Activated T-cell treated with anti-CD3 and anti-CD28 coated beads, Interleukin-2, amount 50 U/mL, for 4 hours (primary cell): Measurements from ENCODE around the gene WNT5A. TPM values are rescaled to one million over a fixed set of nuclear protein-coding genes. Genes with fewer than 3 reads are reported as not detected.
"Not testable (repeated sequence)": the region's sequence is repeated elsewhere in the genome, so short reads cannot be mapped to it uniquely, and the experiment has no call there.

Source experiments
- ATAC-seq, 2 donors: fragments of 200-7000 bp; cut with Tn5 transposase; one replicate each; pipeline ENCODE4 v1.10.0; 2021
- DNase-seq: peaks from one replicate; pipeline ENCODE4 v3.0.0-alpha.2; 2020
- H3K27me3 Mint-ChIP-seq: one replicate; pipeline ENCODE4 v1.8.0; 2021; ENCODE audit warnings: low read depth, mixed read lengths
- H3K36me3 Mint-ChIP-seq: one replicate; pipeline ENCODE4 v1.8.0; 2022; ENCODE audit warnings: mixed read lengths; ENCODE audit not compliant: insufficient read depth
- H3K4me1 Mint-ChIP-seq: one replicate; pipeline ENCODE4 v1.8.0; 2021; ENCODE audit warnings: low read depth, mixed read lengths
- H3K4me3 Mint-ChIP-seq: one replicate; pipeline ENCODE4 v1.8.0; 2021; ENCODE audit warnings: mild to moderate bottlenecking, moderate library complexity, mixed read lengths
- H3K9me3 Mint-ChIP-seq: one replicate; pipeline ENCODE4 v1.8.0; 2021; ENCODE audit warnings: mixed read lengths
- total RNA-seq, 3 donors: library from RNA; stranded (reverse); gene quantifications; one replicate each; pipeline ENCODE4 v1.2.1, GENCODE V29; 2021

Gene WNT5A
- total RNA-seq, 3 donors from 2014 or later: 0.28 to 0.41 TPM; not detected in 1

DNA sequence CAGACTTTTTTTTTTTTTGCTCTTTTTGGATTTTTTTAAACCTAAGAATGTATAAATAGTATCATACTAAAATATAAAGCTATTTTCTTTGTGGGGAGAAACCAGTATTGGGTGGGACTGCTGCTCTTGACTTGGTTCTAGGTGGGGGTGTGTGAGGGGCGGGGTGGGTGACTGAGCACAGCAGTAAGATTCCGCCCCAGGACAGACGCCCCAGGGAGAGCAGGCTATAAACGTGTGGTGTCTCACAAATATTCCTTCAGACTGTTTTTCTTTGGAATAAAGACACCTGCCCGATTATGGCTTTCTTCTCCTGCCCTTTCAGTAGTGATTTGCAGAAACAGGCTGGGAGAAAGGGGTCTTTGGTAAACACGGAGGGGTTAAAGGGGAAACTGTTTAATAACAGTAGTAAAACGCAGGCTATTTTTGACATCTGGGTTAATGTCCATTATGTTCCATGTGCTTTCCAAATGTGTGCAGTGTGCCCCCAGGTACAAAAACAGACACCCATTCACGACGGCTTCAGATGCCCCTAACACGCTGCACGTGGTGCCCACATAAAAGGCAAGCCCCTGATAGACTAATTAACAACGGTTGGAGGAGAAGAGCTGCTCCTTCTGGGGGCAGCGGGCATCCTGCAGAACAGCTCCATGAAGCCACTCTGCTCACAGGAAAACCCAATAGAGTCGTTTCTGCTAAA, 28.6 kb upstream of the WNT5A start:
- Mint-ChIP-seq H3K4me1 (no peaks in the 10 kb centered on the region), H3K36me3 (no peaks in the 10 kb centered on the region), H3K4me3 (no peak overlapping the region)

DNA sequence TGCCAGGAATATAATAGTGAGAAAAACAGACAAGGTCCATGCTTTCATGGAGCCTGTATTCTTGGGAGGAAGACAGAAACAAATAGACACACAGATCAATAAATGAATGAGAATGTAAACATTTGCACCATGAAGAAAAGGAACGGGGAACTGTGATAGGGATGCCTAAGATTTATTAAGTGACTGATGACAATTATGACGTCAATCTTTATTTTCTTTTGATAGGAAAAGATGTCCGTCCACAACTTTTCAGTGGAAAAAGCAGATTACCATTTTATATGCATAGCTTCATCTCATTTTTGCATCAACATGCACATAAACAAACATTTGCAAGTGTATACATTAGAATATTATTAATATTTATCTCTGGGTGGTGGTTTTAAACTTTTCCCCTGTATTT, 27.9 kb upstream of the WNT5A start:
- Mint-ChIP-seq H3K9me3 (no peaks in the 10 kb centered on the region), H3K4me1 (no peaks in the 10 kb centered on the region), H3K27me3 (peaks cover 2% of the 10 kb centered on the region), H3K4me3 (no peak overlapping the region), H3K36me3 (no peaks in the 10 kb centered on the region)
- ATAC-seq (no peak), DNase-seq (no peak)

More for the DNA sequence above, 28.6 kb upstream of the WNT5A start:
- ATAC-seq: no peak
- H3K9me3 Mint-ChIP-seq: no peaks in the 10 kb centered on the region
- peaks cover 2% of the 10 kb centered on the region for H3K27me3 Mint-ChIP-seq
- no peak for DNase-seq

DNA sequence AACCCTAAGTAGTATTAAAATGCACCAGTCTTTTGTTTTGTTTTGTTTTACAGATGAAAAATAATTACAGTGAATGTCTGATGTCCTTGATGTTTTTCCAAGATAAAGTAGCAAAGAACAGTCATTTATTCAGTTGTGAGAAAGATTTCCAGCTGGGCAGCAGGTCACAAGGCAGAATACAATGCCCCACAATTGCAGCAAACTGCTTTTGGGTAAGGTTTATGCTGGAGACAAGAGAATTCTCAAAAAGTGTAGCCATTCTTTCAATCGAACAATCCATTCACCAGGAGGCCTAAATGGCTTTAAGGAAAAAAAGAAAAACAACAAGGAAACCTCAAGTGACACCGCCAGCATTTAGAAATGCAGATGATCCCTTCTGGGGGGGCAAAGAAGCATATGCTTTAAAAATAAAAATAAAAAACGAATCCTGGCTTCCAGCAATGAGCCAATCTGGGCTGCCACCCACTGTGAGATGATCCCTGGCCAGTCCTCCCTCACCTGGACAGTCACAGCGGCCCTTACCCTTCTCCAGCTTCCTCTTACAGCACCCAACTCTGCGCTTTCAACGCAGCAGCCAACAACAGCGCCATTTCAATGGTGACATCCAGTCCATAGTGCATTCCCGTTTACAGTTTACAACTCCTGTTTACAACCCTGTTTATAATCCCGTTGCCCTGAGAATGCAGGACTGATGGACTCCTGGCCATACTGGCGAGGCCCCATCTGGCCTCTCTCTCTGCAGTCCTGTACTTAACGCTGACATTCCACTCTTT, 25.7 kb upstream of the WNT5A start:
- ATAC-seq (no peak), DNase-seq (no peak)
- H3K9me3 Mint-ChIP-seq: no peaks in the 10 kb centered on the region
- peaks cover 2% of the 10 kb centered on the region for H3K27me3 Mint-ChIP-seq
- no peaks in the 10 kb centered on the region for H3K4me1 Mint-ChIP-seq
- no peaks in the 10 kb centered on the region for H3K36me3 Mint-ChIP-seq
- H3K4me3 Mint-ChIP-seq: no peak overlapping the region

DNA sequence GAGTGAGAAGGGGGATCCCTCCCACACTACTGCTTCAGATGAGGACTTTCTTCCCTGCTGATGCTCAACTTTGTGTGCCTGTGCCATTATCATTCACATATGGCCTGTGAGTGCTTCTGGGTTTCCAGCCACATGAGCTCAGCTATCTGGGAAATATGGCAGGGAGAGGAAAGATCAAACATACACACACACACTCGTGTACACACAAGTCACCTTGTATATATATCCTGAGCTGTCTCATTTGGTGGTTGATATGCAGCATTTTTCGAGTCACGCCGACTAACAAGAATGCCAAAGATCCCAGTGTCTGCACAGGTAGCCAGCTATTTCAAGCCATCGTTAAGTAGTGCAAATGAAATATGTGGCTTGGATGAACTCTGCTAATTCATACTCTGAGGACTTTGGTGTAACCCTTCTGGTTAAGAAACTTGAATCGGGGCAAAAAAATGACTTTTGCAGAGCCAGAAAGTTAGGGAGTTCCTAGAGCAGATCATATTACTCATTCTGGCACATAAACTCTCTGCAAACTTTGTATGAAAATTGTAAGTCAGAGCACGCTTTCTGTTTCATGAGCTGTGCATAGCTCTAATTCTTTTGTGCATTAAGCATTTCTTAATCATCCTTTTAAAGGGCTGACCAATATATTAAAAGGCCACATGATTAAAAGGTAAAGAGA, 24.9 kb upstream of the WNT5A start:
- no peaks in the 10 kb centered on the region for H3K9me3 Mint-ChIP-seq
- no peak for ATAC-seq
- H3K36me3 Mint-ChIP-seq: no peaks in the 10 kb centered on the region
- H3K4me1 Mint-ChIP-seq: no peaks in the 10 kb centered on the region
- peaks cover 2% of the 10 kb centered on the region for H3K27me3 Mint-ChIP-seq
- H3K4me3 Mint-ChIP-seq: no peak overlapping the region
- DNase-seq: no peak

DNA sequence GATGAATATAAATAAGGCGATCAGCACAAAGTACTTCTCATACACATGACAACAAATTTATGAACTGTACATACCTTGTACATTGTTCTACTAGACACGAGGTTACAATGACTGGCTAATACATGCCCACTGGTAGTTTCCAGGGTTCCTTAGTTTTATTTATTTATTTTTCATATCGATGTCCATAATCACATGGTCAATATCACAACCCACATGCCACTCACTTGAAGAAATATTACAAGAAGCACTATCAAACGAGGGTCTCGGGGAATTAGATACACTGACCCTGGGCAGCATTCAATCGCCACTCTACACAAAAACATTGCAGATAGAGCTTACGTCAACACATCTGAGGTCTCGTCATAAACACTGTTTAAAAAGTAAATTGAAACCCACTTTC, 21.2 kb upstream of the WNT5A start:
- Mint-ChIP-seq H3K4me1 (no peaks in the 10 kb centered on the region), H3K4me3 (no peak overlapping the region), H3K36me3 (no peaks in the 10 kb centered on the region)

DNA sequence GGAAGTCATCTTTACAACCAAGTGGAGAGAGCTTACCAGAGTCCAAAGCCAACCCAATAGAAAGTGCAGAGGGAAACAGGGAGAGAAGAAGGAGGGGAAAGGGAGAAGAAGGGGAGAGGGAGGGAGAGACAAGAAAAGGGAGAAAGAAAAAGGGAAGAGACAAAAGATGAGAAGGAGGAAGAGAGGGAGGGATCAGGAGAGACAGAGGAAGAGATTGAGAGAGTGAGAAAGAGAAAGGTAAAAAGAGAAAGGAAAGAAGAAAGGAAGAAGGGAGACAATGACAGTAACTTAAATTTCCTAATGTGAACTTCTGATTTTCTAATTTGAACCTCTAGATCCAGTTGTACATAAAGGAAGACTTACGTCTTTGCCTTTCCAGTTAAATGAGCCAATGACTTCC, 20.7 kb upstream of the WNT5A start:
- H3K4me1 Mint-ChIP-seq: no peaks in the 10 kb centered on the region

More for the DNA sequence above, 21.2 kb upstream of the WNT5A start:
- DNase-seq (no peak), ATAC-seq (no peak)
- H3K9me3 Mint-ChIP-seq: no peaks in the 10 kb centered on the region
- H3K27me3 Mint-ChIP-seq: no peaks in the 10 kb centered on the region

DNA sequence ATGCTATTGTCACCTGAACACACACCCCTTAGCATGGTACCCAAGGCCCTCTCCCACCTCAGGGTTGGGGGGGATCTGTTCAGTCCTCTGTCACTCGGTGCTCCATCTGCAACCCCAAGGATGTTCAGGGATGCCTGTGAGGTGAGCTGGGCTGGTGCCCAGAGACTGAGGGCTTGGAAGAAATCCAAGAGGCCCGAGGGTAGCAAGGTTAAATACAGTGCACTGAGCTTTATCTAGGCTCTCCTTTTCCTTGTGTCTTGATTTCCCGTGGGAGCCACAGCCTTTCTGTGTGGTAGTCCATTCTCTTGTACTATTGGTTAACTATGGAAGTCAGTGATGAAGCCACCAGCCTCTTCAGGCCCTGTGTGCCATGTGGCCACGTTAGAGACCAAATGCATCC, 18.7 kb upstream of the WNT5A start:
- Mint-ChIP-seq H3K9me3 (no peaks in the 10 kb centered on the region), H3K36me3 (no peaks in the 10 kb centered on the region), H3K27me3 (no peaks in the 10 kb centered on the region), H3K4me1 (no peaks in the 10 kb centered on the region), H3K4me3 (no peak overlapping the region)
- DNase-seq: no peak
- no peak for ATAC-seq

More for the DNA sequence above, 20.7 kb upstream of the WNT5A start:
- no peak overlapping the region for H3K4me3 Mint-ChIP-seq
- H3K27me3 Mint-ChIP-seq: no peaks in the 10 kb centered on the region
- DNase-seq (no peak), ATAC-seq (no peak)
- no peaks in the 10 kb centered on the region for H3K36me3 Mint-ChIP-seq
- no peaks in the 10 kb centered on the region for H3K9me3 Mint-ChIP-seq

DNA sequence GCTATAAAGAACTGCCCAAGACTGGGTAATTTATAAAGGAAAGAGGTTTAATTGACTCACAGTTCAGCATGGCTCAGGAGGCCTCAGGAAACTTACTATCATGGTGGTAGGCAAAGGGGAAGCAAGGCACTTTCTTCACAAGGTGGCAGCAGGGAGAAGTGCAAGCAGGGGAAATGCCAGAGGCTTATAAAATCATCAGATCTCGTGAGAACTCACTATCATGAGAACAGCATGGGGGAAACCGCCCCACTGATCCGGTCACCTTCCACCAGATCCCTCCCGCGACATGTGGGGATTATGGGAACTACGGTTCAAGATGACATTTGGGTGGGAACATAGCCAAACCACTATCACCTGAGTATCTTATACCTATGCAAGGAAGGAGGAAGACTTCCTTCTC, 18.0 kb upstream of the WNT5A start:
- not testable (repeated sequence) for H3K4me3 Mint-ChIP-seq, H3K27me3 Mint-ChIP-seq, DNase-seq, H3K36me3 Mint-ChIP-seq, H3K9me3 Mint-ChIP-seq, ATAC-seq, H3K4me1 Mint-ChIP-seq

DNA sequence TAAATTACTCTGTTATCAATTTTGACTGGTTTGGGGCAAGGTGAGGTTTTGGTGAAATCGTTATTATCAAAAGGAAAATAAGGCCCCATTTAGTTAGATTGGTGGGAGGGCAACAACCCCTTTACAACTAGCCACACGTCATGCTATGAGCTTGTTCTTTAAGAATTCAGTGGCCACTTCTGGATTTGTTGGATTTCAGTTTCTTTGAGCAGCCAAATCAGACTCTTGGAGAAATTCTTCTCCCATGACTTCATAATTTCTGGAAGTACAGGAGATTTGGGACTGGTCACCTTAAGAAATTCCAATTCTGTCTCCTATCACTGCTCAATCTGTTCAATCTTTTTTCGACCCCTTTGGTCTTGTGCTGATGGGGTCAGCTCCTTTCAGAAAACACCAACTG, 14.8 kb upstream of the WNT5A start:
- Mint-ChIP-seq H3K4me1 (no peaks in the 10 kb centered on the region), H3K9me3 (no peaks in the 10 kb centered on the region), H3K36me3 (no peaks in the 10 kb centered on the region), H3K27me3 (no peaks in the 10 kb centered on the region), H3K4me3 (no peak overlapping the region)
- no peak for ATAC-seq
- DNase-seq: no peak

DNA sequence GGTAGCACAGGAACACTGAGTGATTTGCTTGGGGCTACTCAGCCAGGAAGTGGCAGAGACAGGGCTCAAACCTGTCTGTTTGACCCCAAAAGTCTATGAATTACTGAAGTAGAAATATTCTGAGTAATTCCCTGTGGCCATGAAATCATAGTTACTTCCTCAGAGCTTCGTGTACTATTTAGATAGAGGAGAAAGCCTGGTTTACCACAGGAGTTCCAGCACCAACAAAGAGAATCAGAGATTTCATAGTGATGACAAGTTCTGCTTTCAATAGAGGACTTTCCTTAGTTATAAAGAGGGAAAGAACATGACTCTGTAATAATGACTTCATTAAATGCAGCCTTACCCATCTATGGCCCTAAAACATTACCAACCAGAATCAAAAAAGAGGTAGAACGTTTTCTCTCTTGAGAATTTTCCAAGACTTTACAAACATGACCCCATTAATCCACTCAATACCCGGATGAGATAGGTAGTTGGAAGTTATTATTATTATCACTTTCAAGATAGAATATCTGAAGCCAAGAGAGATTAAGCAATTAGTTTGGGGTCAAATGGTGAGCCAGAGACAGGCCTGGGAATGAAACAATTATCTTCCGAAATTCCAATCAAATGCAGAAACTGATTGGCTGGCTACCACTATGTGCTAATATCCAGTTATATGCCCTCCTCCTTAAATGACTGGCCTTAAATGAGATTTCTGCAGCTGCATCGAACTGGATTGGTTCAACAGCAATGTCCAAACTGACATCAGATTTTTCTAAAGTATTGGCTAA, 13.6 kb upstream of the WNT5A start:
- Mint-ChIP-seq H3K4me1 (no peaks in the 10 kb centered on the region), H3K9me3 (no peaks in the 10 kb centered on the region), H3K36me3 (no peaks in the 10 kb centered on the region), H3K27me3 (no peaks in the 10 kb centered on the region), H3K4me3 (no peak overlapping the region)
- ATAC-seq: no peak
- no peak for DNase-seq

DNA sequence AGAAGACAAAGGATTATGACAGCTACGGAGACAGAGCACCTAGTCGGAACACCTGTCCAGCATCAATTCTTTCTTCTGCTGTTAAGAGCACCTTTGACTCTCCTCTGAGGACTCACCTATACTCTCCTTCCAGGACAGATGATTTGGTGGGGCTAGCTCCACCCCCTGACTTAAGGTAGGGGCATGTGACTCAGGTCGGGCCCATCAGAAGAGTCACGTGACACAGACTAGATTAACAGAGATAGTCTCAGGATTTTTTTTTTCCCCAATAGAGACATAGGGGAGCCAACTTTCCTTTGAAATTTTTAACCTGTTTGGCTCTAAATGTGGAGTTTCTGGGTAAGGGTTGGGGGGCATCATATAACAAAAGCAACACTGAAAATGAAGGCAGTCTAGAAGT, 11.4 kb upstream of the WNT5A start:
- no peak overlapping the region for H3K4me3 Mint-ChIP-seq
- no peaks in the 10 kb centered on the region for H3K36me3 Mint-ChIP-seq
- ATAC-seq (no peak), DNase-seq (no peak)
- no peaks in the 10 kb centered on the region for H3K9me3 Mint-ChIP-seq
- no peaks in the 10 kb centered on the region for H3K4me1 Mint-ChIP-seq
- H3K27me3 Mint-ChIP-seq: no peaks in the 10 kb centered on the region

DNA sequence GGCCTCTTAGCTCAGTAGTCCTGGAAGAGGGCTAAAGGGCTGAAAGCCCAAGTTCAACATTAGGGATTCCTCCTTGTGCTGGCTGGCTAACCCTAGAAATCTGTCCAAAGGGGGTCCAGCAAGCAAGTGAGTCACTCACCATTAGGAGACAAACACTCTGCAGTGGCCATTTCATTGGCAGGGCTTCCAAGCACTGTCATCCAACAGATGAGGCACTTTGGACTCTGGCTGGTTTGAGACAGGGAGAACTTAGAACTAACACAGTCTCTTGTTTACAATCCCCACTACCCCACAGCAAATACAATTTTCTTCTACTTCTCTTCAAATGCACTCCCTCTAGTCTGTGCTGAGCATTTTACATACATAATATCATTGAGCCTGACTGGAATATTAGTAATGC, 10.1 kb upstream of the WNT5A start:
- no peak overlapping the region for H3K4me3 Mint-ChIP-seq
- H3K4me1 Mint-ChIP-seq: no peaks in the 10 kb centered on the region
- DNase-seq (no peak), ATAC-seq (no peak)
- no peaks in the 10 kb centered on the region for H3K36me3 Mint-ChIP-seq
- no peaks in the 10 kb centered on the region for H3K9me3 Mint-ChIP-seq
- peaks cover 4% of the 10 kb centered on the region for H3K27me3 Mint-ChIP-seq

DNA sequence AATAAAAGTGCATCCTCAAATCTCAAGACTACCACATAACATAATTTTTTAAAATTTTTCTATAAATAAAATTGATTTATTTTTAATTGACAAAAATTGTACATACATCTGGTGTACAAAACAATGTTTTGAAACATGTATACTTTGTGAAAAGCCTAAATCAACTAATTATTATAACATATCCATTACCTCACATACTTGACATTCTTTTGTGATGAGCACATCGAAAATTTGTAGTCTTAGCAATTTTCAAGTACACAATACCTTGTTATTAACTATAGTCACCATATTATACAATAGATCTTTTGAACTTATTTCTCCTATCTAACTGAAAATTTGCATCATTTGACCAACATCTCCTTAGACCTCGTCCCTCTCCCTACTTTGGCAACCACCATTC, 7.9 kb upstream of the WNT5A start:
- Mint-ChIP-seq H3K36me3 (no peaks in the 10 kb centered on the region), H3K4me1 (no peaks in the 10 kb centered on the region), H3K4me3 (no peak overlapping the region), H3K9me3 (no peaks in the 10 kb centered on the region), H3K27me3 (peaks cover 20% of the 10 kb centered on the region)
- no peak for ATAC-seq
- DNase-seq: no peak

DNA sequence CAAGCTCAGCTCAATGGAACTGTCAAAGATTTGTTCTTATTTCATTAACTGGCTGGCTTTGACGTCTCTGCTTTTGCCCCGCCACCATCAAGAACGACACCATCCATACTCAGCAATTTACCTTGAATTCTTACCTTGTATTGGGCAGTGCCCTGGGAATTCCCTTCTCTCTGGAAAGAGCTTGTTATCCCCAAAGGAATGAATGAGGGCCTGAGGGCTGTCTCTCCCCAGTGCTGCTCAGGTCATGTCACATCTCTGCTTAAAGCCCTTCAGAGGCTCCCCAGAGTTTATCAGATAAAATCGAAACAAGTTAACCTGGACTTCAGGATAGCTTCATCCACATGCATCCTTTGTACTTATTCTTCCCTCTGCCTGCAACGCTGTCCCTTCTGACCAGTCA, 5.9 kb upstream of the WNT5A start:
- ATAC-seq (no peak), DNase-seq (no peak)
- Mint-ChIP-seq H3K36me3 (no peaks in the 10 kb centered on the region), H3K27me3 (peaks cover 36% of the 10 kb centered on the region), H3K4me3 (no peak overlapping the region), H3K9me3 (no peaks in the 10 kb centered on the region), H3K4me1 (no peaks in the 10 kb centered on the region)
